ENCODE data around the gene MAN2B2. TPM values are rescaled to one million over a fixed set of nuclear protein-coding genes. Genes with fewer than 3 reads are reported as not detected.

MAN2B2 gene
- total and polyA plus RNA-seq, 2 of the 8 experiments (the other 6 are each of a cell fraction or from before 2014, with no cell fraction given), result 3.3 to 4.0 TPM

DNA sequence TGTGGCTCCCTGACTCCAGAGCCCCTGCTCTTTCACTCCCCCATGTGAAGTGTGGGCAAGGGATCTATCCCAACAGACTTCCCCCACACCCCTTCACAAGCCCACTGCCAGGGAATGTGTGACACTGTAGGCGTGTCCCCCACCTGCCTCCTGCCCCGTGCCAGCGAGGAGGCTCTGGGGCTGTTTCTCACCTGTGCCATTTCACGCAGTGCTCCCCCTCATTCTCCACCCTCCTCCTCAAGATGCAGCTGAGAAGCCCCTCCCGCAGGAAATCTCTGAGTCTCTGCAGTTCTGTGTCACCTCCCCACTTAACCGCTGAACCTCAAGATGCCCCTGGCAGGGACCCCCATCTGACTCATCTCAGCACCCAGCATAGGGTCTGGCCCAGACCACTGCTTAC lies 5.4 kb downstream of the MAN2B2 start (continued):
- TF ChIP-seq POU5F1 (IDR thresholded peaks at IDR 0.05; ENCODE audit: low read depth, low read length) (no peak), RFX5 (IDR thresholded peaks at IDR 0.05; ENCODE audit: borderline replicate concordance, low read depth, low read length) (no peak), PHF8 (conservative IDR thresholded peaks at IDR 0.05; ENCODE audit: low read depth, low read length) (no peak), KDM4A (IDR thresholded peaks at IDR 0.05; ENCODE audit: low read depth, low read length, severe bottlenecking) (no peak), KDM1A (IDR thresholded peaks at IDR 0.05; ENCODE audit: borderline replicate concordance, low read length) (no peak), JUND (IDR thresholded peaks at IDR 0.05; ENCODE audit: low read length) (no peak)
- TF ChIP-seq, protein P1, sequence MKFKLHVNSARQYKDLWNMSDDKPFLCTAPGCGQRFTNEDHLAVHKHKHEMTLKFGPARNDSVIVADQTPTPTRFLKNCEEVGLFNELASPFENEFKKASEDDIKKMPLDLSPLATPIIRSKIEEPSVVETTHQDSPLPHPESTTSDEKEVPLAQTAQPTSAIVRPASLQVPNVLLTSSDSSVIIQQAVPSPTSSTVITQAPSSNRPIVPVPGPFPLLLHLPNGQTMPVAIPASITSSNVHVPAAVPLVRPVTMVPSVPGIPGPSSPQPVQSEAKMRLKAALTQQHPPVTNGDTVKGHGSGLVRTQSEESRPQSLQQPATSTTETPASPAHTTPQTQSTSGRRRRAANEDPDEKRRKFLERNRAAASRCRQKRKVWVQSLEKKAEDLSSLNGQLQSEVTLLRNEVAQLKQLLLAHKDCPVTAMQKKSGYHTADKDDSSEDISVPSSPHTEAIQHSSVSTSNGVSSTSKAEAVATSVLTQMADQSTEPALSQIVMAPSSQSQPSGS (IDR thresholded peaks at IDR 0.05; ENCODE audit: low read length), result no peak

Measured in H1 (cell line).